ENCODE measurements around the gene PEX5L. TPM values are rescaled to one million over a fixed set of nuclear protein-coding genes. Genes with fewer than 3 reads are reported as not detected.

The PEX5L gene
- total RNA-seq, 4 donors from 2014 or later: not detected

DNA sequence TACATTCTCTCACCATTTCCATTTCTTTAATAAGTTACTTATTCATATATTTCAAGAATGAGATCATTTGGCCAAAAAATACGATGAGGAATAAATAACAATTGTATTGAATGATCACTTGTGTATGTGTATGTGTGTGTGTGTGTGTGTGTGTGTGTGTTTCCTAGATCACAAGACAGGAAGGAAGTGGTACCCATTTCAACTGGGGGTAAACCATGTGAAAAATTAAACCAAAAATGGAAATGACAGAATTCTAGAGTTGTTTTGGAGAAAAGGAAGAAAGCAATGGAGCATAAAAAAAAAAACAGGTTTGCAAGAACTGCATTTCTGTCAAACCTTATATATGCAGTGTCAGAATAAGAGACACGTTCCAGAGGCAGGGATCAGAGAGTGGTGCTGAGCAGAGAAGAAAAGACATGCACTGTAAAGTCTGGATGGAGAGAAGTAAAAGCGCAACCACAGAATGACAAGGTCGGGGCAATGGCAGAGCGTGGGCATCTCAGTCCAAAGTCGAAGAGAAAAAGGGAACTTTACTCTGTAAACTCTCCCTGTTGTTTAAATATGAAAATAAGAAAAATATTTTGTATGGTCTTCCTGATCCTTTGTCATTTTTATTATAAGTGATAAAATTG lies 75.5 kb downstream of the PEX5L start:
- intact Hi-C loops (cut with DNase I): no loop called here
- Histone ChIP-seq H3K36me3 (no peaks in the 10 kb centered on the region), H3K4me1 (no peaks in the 10 kb centered on the region), H3K4me3 (no peak overlapping the region), H3K9me3 (no peaks in the 10 kb centered on the region), H3K27me3 (no peaks in the 10 kb centered on the region), H3K27ac (no peak overlapping the region)
- 56 to 78% methylated on average over 6 of the region's 6 CpGs for WGBS, 2 donors
- no peak for DNase-seq
- no peak for TF ChIP-seq POLR2A (IDR thresholded peaks at IDR 0.05)
- TF ChIP-seq, protein P1, sequence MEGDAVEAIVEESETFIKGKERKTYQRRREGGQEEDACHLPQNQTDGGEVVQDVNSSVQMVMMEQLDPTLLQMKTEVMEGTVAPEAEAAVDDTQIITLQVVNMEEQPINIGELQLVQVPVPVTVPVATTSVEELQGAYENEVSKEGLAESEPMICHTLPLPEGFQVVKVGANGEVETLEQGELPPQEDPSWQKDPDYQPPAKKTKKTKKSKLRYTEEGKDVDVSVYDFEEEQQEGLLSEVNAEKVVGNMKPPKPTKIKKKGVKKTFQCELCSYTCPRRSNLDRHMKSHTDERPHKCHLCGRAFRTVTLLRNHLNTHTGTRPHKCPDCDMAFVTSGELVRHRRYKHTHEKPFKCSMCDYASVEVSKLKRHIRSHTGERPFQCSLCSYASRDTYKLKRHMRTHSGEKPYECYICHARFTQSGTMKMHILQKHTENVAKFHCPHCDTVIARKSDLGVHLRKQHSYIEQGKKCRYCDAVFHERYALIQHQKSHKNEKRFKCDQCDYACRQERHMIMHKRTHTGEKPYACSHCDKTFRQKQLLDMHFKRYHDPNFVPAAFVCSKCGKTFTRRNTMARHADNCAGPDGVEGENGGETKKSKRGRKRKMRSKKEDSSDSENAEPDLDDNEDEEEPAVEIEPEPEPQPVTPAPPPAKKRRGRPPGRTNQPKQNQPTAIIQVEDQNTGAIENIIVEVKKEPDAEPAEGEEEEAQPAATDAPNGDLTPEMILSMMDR (IDR thresholded peaks at IDR 0.05): no peak

DNA sequence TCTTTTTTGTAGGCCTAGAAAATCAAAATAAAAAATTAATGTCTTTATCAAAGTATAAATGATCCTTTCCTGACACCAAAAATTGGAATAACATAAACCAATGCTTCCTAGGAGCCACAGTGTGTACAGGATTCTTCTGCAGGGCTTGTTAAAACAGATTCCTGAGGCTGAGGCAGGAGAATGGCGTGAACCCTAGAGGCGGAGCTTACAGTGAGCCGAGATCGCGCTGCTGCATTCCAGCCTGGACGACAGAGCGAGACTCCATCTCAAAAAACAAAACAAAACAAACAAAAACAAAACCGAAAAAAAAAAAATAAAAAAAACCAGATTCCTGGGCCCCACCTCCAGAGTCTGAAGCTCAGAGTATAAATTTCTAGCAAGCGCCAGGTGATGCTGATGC lies 78.0 kb downstream of the PEX5L start:
- TF ChIP-seq, protein P1 (IDR thresholded peaks at IDR 0.05): no peak
- no peak for TF ChIP-seq POLR2A (IDR thresholded peaks at IDR 0.05)
- intact Hi-C loops (cut with DNase I): no loop called here
- H3K4me1 ChIP-seq: no peaks in the 10 kb centered on the region
- H3K9me3 ChIP-seq: no peaks in the 10 kb centered on the region
- DNase-seq: no peak
- no peaks in the 10 kb centered on the region for H3K27me3 ChIP-seq
- H3K36me3 ChIP-seq: no peaks in the 10 kb centered on the region
- WGBS, 2 donors: 68 to 71% methylated on average over 9 of the region's 9 CpGs
- H3K4me3 ChIP-seq: no peak overlapping the region
- no peak overlapping the region for H3K27ac ChIP-seq

DNA sequence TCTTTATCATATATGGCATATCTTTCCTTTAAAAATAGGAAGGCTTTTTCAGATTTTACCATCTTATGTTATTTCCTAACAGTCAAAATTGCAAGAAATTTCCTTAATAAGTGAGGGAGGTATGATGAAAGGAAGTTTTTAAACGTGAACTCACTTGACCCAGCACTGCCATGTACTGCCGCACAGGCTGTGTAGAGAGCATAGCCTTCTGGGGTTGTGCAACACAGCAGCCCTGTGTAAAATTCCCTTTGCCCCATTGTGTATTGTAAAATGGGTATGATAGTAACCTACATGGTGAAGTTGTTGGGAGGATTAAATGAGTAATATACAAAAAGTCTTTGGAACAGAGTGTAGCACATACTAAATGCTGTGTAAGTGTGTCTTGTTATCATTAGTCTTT lies 78.6 kb downstream of the PEX5L start:
- Histone ChIP-seq H3K36me3 (no peaks in the 10 kb centered on the region), H3K4me3 (no peak overlapping the region), H3K9me3 (no peaks in the 10 kb centered on the region), H3K27me3 (no peaks in the 10 kb centered on the region), H3K4me1 (no peaks in the 10 kb centered on the region), H3K27ac (no peak overlapping the region)
- TF ChIP-seq, protein P1 (IDR thresholded peaks at IDR 0.05): no peak
- TF ChIP-seq POLR2A (IDR thresholded peaks at IDR 0.05): no peak
- no peak for DNase-seq
- 50 to 58% methylated on average over 2 of the region's 2 CpGs for WGBS, 2 donors
- intact Hi-C loops (cut with DNase I): no loop called here

DNA sequence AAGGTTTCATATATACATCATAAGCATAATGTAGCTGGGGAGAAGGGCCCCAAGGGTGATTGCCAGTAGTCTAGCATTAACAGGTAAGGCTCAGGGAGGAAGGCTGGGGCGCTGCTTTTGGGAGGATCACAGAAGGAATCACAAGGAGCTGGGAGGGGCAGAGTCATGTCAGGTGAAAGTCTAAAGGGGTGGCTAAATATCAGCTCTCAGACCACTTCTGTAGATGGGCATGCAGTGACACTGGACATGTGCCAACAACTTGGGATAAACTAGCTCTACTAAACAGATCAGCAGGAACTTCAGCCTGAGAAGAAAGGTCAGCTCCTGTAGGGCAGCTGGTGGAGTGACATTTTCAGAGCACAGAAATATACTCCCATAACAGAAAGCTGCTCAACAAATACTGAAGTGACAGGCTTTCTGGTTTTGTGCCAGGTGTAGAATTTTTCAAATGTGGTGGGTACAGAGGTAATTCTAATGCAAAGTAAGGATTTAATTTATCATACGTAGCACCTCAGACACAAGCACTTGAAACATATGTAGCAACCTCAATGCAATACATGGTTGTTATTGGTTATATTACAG lies 79.4 kb downstream of the PEX5L start:
- H3K9me3 ChIP-seq: no peaks in the 10 kb centered on the region
- intact Hi-C loops (cut with DNase I): no loop called here
- no peaks in the 10 kb centered on the region for H3K4me1 ChIP-seq
- 53 to 66% methylated on average over 2 of the region's 2 CpGs for WGBS, 2 donors
- no peak overlapping the region for H3K4me3 ChIP-seq
- no peaks in the 10 kb centered on the region for H3K27me3 ChIP-seq
- no peaks in the 10 kb centered on the region for H3K36me3 ChIP-seq
- DNase-seq: no peak
- no peak for TF ChIP-seq POLR2A (IDR thresholded peaks at IDR 0.05)
- TF ChIP-seq, protein P1 (IDR thresholded peaks at IDR 0.05): no peak
- H3K27ac ChIP-seq: no peak overlapping the region

DNA sequence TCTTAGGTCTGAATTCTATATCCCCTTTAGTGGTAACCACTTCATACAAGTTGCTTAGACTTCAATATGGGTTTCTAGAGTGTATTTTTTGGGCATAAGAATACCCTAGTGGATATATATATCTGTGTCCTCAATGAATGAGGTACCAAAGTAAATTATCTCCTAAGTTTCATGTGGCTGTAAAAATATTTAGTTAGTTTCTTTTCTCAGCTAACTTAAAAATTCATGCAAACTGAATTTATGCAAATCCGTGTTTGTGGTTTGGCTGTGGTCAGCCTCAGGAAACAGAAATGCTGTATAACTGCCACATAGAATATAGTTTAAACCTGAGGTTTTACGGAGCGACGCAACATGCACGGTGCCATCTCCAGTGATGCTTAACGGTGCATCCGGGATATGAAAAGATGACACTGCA lies 80.3 kb downstream of the PEX5L start:
- no peak for DNase-seq
- H3K4me1 ChIP-seq: no peaks in the 10 kb centered on the region
- no peaks in the 10 kb centered on the region for H3K27me3 ChIP-seq
- intact Hi-C loops (cut with DNase I): no loop called here
- H3K9me3 ChIP-seq: no peaks in the 10 kb centered on the region
- TF ChIP-seq, protein P1 (IDR thresholded peaks at IDR 0.05): no peak
- no peak for TF ChIP-seq POLR2A (IDR thresholded peaks at IDR 0.05)
- H3K36me3 ChIP-seq: no peaks in the 10 kb centered on the region
- H3K4me3 ChIP-seq: no peak overlapping the region
- 52 to 77% methylated on average over 7 of the region's 7 CpGs for WGBS, 2 donors
- H3K27ac ChIP-seq: no peak overlapping the region

Data from esophagus squamous epithelium (tissue), 5 donors.